ENCODE measurements around the gene BIRC7. TPM values are rescaled to one million over a fixed set of nuclear protein-coding genes. Genes with fewer than 3 reads are reported as not detected.

Gene BIRC7
- total RNA-seq, 1 experiment from 2014 or later = 0.17 TPM

DNA sequence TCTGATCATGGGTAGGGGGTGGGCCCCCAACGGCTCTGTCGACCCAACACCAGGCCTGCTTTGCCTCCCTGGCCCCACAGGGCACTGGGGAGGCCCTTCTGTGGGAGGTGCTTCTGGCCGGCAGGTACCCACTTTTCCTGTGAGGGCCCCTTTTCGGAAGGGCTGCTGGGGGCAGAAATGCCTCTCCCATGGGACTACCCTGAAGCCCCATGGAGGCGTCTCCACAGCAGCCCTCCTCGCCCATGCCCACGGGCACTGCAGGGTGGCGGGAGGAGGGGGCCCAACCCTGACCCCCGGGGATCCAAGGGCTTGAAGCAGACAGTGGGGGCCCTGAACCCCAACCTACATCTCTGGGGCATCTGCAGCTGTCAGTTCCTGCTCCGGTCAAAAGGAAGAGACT is 2.3 kb downstream of the BIRC7 start:
- ChIA-PET POLR2A (no interaction called here), CTCF (interaction anchor here (0.7 to 8.1 kb wide), 2 partner anchors 13 to 43 kb away, joined by 3 to 151 read pairs; no protein-coding TSS in a partner anchor)
- Mint-ChIP-seq H3K36me3 (no peaks in the 10 kb centered on the region), H3K9me3 (no peaks in the 10 kb centered on the region), H3K4me1 (peaks cover 8% of the 10 kb centered on the region; the same call in 1 of the 2 replicates), H3K27me3 (ENCODE audit: low read depth) (no peaks in the 10 kb centered on the region), H3K27ac (no peak overlapping the region), H3K4me3 (no peak overlapping the region)
- ATAC-seq = no peak
- TF ChIP-seq, protein P1, sequence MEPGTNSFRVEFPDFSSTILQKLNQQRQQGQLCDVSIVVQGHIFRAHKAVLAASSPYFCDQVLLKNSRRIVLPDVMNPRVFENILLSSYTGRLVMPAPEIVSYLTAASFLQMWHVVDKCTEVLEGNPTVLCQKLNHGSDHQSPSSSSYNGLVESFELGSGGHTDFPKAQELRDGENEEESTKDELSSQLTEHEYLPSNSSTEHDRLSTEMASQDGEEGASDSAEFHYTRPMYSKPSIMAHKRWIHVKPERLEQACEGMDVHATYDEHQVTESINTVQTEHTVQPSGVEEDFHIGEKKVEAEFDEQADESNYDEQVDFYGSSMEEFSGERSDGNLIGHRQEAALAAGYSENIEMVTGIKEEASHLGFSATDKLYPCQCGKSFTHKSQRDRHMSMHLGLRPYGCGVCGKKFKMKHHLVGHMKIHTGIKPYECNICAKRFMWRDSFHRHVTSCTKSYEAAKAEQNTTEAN (CRISPR knock-in tag; IDR thresholded peaks at IDR 0.05) = no peak
- TF ChIP-seq ZBTB21 (CRISPR knock-in tag; IDR thresholded peaks at IDR 0.05; ENCODE audit: borderline replicate concordance) = no peak
- no peak for DNase-seq (ENCODE audit: low spot score)

DNA sequence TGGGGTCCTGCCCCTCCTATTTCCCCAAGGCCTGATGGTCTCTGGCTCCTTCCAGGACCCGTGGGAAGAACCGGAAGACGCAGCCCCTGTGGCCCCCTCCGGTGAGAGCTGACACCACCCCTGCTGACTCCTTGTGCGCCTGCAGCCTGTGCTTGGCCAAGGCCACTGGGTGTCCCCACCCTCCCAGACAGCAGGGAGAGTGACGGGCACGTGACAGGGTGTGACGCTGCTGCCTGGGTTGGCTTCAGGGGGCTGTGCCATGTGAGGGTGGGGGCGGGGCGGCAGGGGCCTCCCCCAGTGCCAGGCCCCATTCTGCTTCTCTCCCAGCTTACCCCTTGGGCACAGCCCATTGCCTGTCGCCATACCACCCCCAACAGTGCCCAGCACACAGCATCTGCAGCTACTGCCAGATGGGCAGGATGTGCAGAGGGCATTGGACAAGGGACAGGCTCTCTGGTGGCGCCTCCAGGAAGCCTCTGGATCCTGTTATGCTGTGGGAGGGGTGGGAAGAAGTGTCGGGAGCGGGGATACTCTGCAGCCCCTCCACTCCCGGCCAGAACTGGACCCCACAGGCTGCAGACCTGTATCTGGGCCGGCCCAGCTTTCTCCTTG is 2.9 kb downstream of the BIRC7 start:
- POLR2A ChIA-PET = no interaction called here
- no peaks in the 10 kb centered on the region for H3K9me3 Mint-ChIP-seq
- no peak overlapping the region for H3K27ac Mint-ChIP-seq
- no peaks in the 10 kb centered on the region for H3K36me3 Mint-ChIP-seq
- H3K4me3 Mint-ChIP-seq = no peak overlapping the region
- H3K27me3 Mint-ChIP-seq (ENCODE audit: low read depth) = no peaks in the 10 kb centered on the region
- H3K4me1 Mint-ChIP-seq = peaks cover 8% of the 10 kb centered on the region; the same call in 1 of the 2 replicates
- no peak for TF ChIP-seq SMAD3 (CRISPR knock-in tag; IDR thresholded peaks at IDR 0.05; ENCODE audit: borderline replicate concordance)
- TF ChIP-seq NR1H2 (CRISPR knock-in tag; IDR thresholded peaks at IDR 0.05) = no peak
- no peak for TF ChIP-seq KAT7 (CRISPR knock-in tag; IDR thresholded peaks at IDR 0.05; ENCODE audit: borderline replicate concordance)
- TF ChIP-seq ZNF671 (CRISPR knock-in tag; IDR thresholded peaks at IDR 0.05) = no peak
- no peak for TF ChIP-seq FOXP1 (CRISPR knock-in tag; IDR thresholded peaks at IDR 0.05; ENCODE audit: borderline replicate concordance)
- no peak for TF ChIP-seq CREM (CRISPR knock-in tag; IDR thresholded peaks at IDR 0.05)
- no peak for TF ChIP-seq IRF2 (CRISPR knock-in tag; IDR thresholded peaks at IDR 0.05; ENCODE audit: borderline replicate concordance, low read depth)
- no peak for TF ChIP-seq PRRX2 (CRISPR knock-in tag; IDR thresholded peaks at IDR 0.05)
- TF ChIP-seq, protein P2, sequence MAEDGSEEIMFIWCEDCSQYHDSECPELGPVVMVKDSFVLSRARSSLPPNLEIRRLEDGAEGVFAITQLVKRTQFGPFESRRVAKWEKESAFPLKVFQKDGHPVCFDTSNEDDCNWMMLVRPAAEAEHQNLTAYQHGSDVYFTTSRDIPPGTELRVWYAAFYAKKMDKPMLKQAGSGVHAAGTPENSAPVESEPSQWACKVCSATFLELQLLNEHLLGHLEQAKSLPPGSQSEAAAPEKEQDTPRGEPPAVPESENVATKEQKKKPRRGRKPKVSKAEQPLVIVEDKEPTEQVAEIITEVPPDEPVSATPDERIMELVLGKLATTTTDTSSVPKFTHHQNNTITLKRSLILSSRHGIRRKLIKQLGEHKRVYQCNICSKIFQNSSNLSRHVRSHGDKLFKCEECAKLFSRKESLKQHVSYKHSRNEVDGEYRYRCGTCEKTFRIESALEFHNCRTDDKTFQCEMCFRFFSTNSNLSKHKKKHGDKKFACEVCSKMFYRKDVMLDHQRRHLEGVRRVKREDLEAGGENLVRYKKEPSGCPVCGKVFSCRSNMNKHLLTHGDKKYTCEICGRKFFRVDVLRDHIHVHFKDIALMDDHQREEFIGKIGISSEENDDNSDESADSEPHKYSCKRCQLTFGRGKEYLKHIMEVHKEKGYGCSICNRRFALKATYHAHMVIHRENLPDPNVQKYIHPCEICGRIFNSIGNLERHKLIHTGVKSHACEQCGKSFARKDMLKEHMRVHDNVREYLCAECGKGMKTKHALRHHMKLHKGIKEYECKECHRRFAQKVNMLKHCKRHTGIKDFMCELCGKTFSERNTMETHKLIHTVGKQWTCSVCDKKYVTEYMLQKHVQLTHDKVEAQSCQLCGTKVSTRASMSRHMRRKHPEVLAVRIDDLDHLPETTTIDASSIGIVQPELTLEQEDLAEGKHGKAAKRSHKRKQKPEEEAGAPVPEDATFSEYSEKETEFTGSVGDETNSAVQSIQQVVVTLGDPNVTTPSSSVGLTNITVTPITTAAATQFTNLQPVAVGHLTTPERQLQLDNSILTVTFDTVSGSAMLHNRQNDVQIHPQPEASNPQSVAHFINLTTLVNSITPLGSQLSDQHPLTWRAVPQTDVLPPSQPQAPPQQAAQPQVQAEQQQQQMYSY (CRISPR knock-in tag; IDR thresholded peaks at IDR 0.05) = no peak
- TF ChIP-seq FOXK1 (CRISPR knock-in tag; IDR thresholded peaks at IDR 0.05) = no peak
- TF ChIP-seq RELA (CRISPR knock-in tag; IDR thresholded peaks at IDR 0.05; ENCODE audit: borderline replicate concordance) = no peak
- TF ChIP-seq, protein P3, sequence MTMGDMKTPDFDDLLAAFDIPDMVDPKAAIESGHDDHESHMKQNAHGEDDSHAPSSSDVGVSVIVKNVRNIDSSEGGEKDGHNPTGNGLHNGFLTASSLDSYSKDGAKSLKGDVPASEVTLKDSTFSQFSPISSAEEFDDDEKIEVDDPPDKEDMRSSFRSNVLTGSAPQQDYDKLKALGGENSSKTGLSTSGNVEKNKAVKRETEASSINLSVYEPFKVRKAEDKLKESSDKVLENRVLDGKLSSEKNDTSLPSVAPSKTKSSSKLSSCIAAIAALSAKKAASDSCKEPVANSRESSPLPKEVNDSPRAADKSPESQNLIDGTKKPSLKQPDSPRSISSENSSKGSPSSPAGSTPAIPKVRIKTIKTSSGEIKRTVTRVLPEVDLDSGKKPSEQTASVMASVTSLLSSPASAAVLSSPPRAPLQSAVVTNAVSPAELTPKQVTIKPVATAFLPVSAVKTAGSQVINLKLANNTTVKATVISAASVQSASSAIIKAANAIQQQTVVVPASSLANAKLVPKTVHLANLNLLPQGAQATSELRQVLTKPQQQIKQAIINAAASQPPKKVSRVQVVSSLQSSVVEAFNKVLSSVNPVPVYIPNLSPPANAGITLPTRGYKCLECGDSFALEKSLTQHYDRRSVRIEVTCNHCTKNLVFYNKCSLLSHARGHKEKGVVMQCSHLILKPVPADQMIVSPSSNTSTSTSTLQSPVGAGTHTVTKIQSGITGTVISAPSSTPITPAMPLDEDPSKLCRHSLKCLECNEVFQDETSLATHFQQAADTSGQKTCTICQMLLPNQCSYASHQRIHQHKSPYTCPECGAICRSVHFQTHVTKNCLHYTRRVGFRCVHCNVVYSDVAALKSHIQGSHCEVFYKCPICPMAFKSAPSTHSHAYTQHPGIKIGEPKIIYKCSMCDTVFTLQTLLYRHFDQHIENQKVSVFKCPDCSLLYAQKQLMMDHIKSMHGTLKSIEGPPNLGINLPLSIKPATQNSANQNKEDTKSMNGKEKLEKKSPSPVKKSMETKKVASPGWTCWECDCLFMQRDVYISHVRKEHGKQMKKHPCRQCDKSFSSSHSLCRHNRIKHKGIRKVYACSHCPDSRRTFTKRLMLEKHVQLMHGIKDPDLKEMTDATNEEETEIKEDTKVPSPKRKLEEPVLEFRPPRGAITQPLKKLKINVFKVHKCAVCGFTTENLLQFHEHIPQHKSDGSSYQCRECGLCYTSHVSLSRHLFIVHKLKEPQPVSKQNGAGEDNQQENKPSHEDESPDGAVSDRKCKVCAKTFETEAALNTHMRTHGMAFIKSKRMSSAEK (CRISPR knock-in tag; IDR thresholded peaks at IDR 0.05; ENCODE audit: borderline replicate concordance) = no peak
- DNase-seq (ENCODE audit: low spot score) (no peak), ATAC-seq (no peak)
- CTCF ChIA-PET = interaction anchor here (1.2 to 8.1 kb wide), 2 partner anchors 8 to 14 kb away, joined by 5 to 151 read pairs; no protein-coding TSS in a partner anchor

All from WTC11 (cell line).